Central memory CD4-positive, alpha-beta T cell (primary cell): ENCODE data around the gene LPIN3.

Experiments used
- DNase-seq: peaks from one replicate; pipeline ENCODE4 v3.0.0; 2022

The LPIN3 gene

GRCh38 chr20:41320976-41321375 is 19.6 kb upstream of the LPIN3 start:
- DNase-seq, result no peak

- DNase-seq, result no peak
These were observed 13.4 kb upstream of the LPIN3 start for GRCh38 chr20:41327178-41327577.

GRCh38 chr20:41329435-41330342 is 10.9 kb upstream of the LPIN3 start:
- DNase-seq, result peak; percentile 15

- no peak for DNase-seq
These were observed 10.3 kb upstream of the LPIN3 start for GRCh38 chr20:41330343-41330720.

- DNase-seq, result no peak
These were observed 9.7 kb upstream of the LPIN3 start for GRCh38 chr20:41330941-41331340.

- no peak for DNase-seq
These were observed 8.9 kb upstream of the LPIN3 start for GRCh38 chr20:41331731-41332130.

- no peak for DNase-seq
These were observed 6.6 kb upstream of the LPIN3 start for GRCh38 chr20:41334036-41334435.

GRCh38 chr20:41334443-41335421 is 5.9 kb upstream of the LPIN3 start:
- no peak for DNase-seq

GRCh38 chr20:41335591-41335990 is 5.0 kb upstream of the LPIN3 start:
- no peak for DNase-seq

- no peak for DNase-seq
These were observed 3.7 kb upstream of the LPIN3 start for GRCh38 chr20:41336711-41337492.

GRCh38 chr20:41339957-41340326 is 679 bp upstream of the LPIN3 start:
- DNase-seq, result peak; percentile 76

GRCh38 chr20:41342474-41343464 is 2.1 kb downstream of the LPIN3 start:
- DNase-seq, result no peak

- no peak for DNase-seq
These were observed 3.9 kb downstream of the LPIN3 start for GRCh38 chr20:41344477-41344876.

- no peak for DNase-seq
These were observed 4.5 kb downstream of the LPIN3 start for GRCh38 chr20:41344938-41345728.

GRCh38 chr20:41345729-41346067 is 5.1 kb downstream of the LPIN3 start:
- no peak for DNase-seq

- no peak for DNase-seq
These were observed 7.2 kb downstream of the LPIN3 start for GRCh38 chr20:41347523-41348429.

GRCh38 chr20:41348430-41349172 is 8.0 kb downstream of the LPIN3 start:
- no peak for DNase-seq

- DNase-seq, result no peak
These were observed 8.6 kb downstream of the LPIN3 start for GRCh38 chr20:41349266-41349665.

GRCh38 chr20:41349943-41350342 is 9.3 kb downstream of the LPIN3 start:
- no peak for DNase-seq
